ENCODE results near the gene MAP4. TPM values are rescaled to one million over a fixed set of nuclear protein-coding genes. Genes with fewer than 3 reads are reported as not detected.

MAP4 gene
- total and polyA plus RNA-seq, 2 donors (not counting 3 experiments of a cell fraction or from before 2014, with no cell fraction given), result 121 to 290 TPM

DNA sequence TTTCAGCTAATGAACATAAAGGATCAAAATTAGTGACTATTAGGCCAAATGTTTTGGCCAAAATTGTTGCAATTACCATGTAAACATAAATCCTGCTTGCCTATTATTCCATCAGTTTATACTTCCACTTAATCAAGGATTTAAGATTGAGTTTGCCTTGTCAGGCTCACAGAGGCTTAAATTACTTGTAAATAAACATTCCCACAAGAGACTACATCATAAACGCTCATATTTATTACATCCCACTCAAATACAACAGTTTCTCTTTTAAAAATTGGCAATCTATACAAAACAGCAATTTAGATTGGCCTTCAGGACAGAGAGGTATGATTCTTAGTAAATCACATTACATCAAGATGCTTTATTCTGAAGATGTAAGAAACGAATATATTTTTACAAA lies 9.9 kb upstream of the MAP4 start:
- H4K20me1 ChIP-seq (replicated peaks; ENCODE audit: control insufficient read depth, extremely low read depth, insufficient read depth, low read length), result peaks cover 2% of the 10 kb centered on the region
- no peak overlapping the region for H3K9ac ChIP-seq (replicated peaks; ENCODE audit: extremely low read depth, insufficient read depth, low read length)
- BruUV-seq (replicated peaks), result no TSS peak
- no peak overlapping the region for H3K4me3 ChIP-seq (replicated peaks in 1 of 3; ENCODE audit: insufficient read depth in 1 of 3, low read depth in 1 of 3, low read length in 3 of 3)
- no peaks in the 10 kb centered on the region for H3K36me3 ChIP-seq (ENCODE audit: control insufficient read depth in 2 of 2, extremely low read depth in 1 of 2, insufficient read depth in 2 of 2, low read length in 2 of 2)
- dilution Hi-C loops (cut with MboI; ENCODE audit: extremely low pct_ligation_motif_present, low sequenced_read_pairs), result no loop called here
- intact Hi-C loops (cut with micrococcal nuclease), result no loop called here
- no peak overlapping the region for H3K4me2 ChIP-seq (ENCODE audit: insufficient read depth, low read length)
- H3K27ac ChIP-seq (ENCODE audit: insufficient read depth, low read depth, low read length), result no peak overlapping the region
- TF ChIP-seq POLR2AphosphoS5 (IDR thresholded peaks at IDR 0.05; ENCODE audit: insufficient read depth, low read depth, low read length) (no peak), EZH2 (IDR thresholded peaks at IDR 0.05; ENCODE audit: borderline replicate concordance, low read depth, low read length, severe bottlenecking) (no peak), POLR2A (IDR thresholded peaks at IDR 0.05; ENCODE audit: low read depth, low read length) (no peak), GATA2 (IDR thresholded peaks at IDR 0.05; ENCODE audit: insufficient read depth, insufficient read length, low read depth, low read length) (no peak), MYC (IDR thresholded peaks at IDR 0.05; ENCODE audit: low read depth, low read length) (no peak), FOS (IDR thresholded peaks at IDR 0.05; ENCODE audit: borderline replicate concordance, insufficient read depth, low read length) (no peak), JUN (IDR thresholded peaks at IDR 0.05; ENCODE audit: borderline replicate concordance, insufficient read depth, insufficient read length, low read depth) (no peak)
- TF ChIP-seq, protein P1, sequence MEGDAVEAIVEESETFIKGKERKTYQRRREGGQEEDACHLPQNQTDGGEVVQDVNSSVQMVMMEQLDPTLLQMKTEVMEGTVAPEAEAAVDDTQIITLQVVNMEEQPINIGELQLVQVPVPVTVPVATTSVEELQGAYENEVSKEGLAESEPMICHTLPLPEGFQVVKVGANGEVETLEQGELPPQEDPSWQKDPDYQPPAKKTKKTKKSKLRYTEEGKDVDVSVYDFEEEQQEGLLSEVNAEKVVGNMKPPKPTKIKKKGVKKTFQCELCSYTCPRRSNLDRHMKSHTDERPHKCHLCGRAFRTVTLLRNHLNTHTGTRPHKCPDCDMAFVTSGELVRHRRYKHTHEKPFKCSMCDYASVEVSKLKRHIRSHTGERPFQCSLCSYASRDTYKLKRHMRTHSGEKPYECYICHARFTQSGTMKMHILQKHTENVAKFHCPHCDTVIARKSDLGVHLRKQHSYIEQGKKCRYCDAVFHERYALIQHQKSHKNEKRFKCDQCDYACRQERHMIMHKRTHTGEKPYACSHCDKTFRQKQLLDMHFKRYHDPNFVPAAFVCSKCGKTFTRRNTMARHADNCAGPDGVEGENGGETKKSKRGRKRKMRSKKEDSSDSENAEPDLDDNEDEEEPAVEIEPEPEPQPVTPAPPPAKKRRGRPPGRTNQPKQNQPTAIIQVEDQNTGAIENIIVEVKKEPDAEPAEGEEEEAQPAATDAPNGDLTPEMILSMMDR (IDR thresholded peaks at IDR 0.05; ENCODE audit: extremely low read depth in 1 of 2, insufficient read depth in 1 of 2, low read depth in 1 of 2, low read length in 2 of 2), result no peak
- TF ChIP-seq, protein P2, sequence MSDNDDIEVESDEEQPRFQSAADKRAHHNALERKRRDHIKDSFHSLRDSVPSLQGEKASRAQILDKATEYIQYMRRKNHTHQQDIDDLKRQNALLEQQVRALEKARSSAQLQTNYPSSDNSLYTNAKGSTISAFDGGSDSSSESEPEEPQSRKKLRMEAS (IDR thresholded peaks at IDR 0.05; ENCODE audit: insufficient read depth, insufficient read length), result no peak
- ChIA-PET CTCF (interaction anchor here (2.1 kb wide), 1 partner anchor 13 kb away, joined by 5 read pairs; no protein-coding TSS in a partner anchor), POLR2A (no interaction called here)
- H3K79me2 ChIP-seq (ENCODE audit: control insufficient read depth, insufficient read depth, low read length), result peaks cover 90% of the 10 kb centered on the region
- H2AFZ ChIP-seq (ENCODE audit: low read depth, low read length), result no peak overlapping the region
- peaks cover 3% of the 10 kb centered on the region for H3K4me1 ChIP-seq (ENCODE audit: control insufficient read depth, extremely low read depth, insufficient read depth, low read length)
- no peaks in the 10 kb centered on the region for H3K9me1 ChIP-seq (replicated peaks; ENCODE audit: control insufficient read depth, extremely low read depth, insufficient read depth, low read length)
- no peak for FAIRE-seq
- H3K27me3 ChIP-seq (ENCODE audit: control insufficient read depth in 2 of 2, insufficient read depth in 2 of 2, low read length in 2 of 2), result no peaks in the 10 kb centered on the region
- DNase-seq (ENCODE audit: low read depth, low spot score), result no peak
- H3K9me3 ChIP-seq (replicated peaks; ENCODE audit: control insufficient read depth, insufficient read depth, low read length), result no peaks in the 10 kb centered on the region

All from endothelial cell of umbilical vein (primary cell).